LoVo (cell line): ENCODE results near the gene DPF1.

Source experiments
- DNase-seq: peaks from one replicate; pipeline ENCODE4 v3.0.0-alpha.2; 2016; ENCODE audit warnings: low spot score

DPF1 gene

GRCh38 chr19:38221421-38221820 lies 2.6 kb downstream of the DPF1 start:
- no peak for DNase-seq

DNA sequence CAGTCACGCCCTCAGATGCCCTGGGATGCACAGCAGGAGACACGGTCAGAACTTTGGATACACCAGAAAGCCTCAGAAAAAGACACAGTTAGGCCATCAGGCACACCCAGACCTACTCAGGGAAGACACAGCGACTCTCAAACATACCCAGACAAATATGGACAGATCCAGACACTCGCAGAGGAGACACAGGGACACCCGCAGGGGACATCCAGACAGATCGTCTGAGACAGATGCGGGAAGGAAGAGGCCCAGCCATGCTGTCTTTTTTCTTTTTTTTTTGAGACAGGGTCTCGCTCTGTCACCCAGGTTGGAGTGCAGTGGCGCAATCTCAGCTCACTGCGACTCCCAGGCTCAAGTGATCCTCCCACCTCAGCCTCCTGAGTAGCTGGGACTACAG lies 4.8 kb downstream of the DPF1 start:
- DNase-seq = no peak

GRCh38 chr19:38218204-38218603 lies 5.8 kb downstream of the DPF1 start:
- no peak for DNase-seq

GRCh38 chr19:38216785-38217641 lies 7.0 kb downstream of the DPF1 start:
- DNase-seq = no peak

GRCh38 chr19:38213911-38214625 lies 10.0 kb downstream of the DPF1 start:
- no peak for DNase-seq

DNA sequence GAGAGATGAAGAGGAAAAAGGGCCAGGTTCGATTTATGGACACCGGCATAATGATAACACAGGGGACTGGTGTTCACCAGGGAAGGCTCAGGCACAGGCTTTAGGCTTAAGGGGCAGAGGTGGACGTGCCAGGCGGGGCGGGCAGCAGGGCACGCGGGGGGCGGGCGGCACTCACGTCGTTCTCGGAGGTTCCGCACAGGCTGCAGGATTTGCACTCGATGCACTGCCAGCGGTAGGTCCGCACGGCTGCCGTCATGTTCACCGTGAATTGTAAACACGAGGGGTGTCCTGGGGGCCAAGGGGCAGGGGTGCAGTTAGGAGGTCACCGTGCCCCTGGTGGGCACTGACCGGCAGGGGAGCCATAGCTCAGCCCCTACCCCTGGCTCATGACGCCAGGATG lies 10.6 kb downstream of the DPF1 start:
- no peak for DNase-seq

DNA sequence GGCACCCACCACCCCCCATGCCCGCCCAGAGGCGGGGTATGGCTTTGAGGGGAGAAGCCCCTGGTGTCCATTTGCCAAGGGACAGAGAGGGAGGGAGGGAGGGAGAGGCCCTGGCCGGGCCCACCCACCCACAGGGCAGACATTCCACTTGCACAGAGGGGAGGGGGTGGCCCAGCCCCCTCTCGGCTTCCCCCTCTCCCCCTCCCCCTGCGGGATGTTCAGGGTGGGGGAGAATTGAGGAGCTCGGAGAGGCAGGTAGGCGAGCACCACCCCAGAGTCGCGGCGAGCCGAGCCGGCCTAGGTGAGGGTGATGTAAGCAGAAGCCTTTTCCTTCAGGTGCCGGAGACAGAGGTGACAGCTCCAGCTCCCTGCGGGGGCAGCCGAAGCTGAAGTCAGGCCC lies 12.3 kb downstream of the DPF1 start:
- no peak for DNase-seq

GRCh38 chr19:38211151-38211591 lies 12.9 kb downstream of the DPF1 start:
- DNase-seq = no peak

DNA sequence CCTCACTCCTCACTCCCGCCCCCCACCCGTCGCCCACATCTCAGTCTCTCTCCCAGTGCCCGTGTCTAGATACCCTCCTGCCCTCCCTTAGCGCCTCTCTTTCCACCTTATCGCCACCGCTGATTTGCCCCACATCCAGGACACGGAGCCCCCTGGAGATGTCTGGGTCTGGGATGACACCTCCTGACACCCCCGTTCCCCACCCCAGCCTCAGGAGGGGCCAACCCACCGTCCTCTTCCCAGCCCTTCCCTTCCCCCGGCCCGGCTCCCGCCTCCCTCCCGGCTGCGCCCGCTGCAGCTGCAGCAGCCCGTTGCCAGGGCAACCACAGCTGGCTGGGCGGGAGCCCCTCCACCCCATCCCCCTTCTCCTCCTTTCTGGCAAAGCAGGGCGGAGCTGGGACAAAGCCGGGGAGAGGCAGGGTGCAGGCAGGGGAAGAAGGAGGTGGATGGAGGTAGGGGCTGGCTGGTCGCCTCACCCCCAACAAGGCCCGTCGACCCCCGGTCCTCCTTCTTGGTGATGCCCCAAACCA lies 13.5 kb downstream of the DPF1 start:
- no peak for DNase-seq

DNA sequence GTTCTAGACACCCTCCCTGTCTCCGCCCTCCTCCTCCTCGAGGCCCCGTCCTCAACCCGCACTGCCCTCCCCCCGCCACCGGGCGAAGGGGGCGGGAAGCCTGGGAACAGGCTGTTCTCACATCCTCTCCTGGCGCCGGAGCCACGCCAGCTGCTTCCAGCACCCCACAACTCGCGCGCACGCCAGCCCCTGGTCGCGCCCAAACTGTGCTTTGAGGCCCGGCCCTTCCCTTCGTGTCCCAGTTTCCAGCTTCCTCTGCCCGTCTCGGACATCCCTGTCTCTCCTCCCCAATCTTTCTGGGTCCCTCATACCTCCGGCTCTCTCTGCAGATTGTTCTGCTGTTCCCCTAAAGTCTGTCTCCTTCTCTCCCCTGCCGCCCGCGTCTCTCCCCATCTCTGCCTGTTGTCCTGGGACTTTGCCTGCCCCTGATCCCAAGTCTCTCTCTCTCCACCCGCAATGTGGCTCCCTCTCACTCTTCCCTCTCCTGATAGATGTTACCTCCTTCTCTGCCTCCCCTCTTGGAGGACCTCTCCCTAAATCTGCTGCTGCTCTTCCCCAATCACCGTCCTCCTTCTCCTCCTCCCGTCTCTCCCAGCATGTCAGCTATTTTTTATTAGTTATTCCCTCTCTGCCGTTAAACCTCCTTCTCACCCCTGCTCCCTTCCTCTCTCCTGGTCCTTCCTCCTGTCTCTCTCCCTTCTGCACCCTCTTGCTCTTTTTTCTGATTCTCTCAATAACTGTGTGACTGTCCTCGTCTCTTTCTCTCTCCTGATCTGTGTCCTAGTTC lies 14.2 kb downstream of the DPF1 start:
- no peak for DNase-seq

DNA sequence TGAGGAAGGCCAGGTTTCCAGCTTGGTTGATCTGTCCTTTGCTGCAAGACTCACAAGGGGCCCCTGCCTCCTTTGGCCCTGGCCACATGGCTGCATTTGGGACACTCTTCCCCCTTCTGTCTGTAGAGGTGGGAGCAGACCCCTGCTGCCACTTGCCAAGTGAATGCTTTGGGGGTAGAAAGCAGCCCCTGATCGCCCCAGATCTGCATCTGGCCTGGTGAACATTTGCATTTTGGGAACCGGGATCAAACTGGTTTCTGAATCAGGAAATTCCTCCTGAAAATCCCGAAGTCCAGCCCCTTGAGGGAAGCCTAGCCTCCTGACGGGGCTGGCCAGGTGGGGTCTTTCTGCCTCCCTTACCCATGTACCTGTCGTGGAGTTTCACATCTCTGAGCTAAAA lies 14.9 kb downstream of the DPF1 start:
- DNase-seq = no peak

GRCh38 chr19:38208571-38208970 lies 15.5 kb downstream of the DPF1 start:
- DNase-seq = no peak

GRCh38 chr19:38207543-38207942 lies 16.5 kb downstream of the DPF1 start:
- DNase-seq = no peak

- no peak for DNase-seq
Measured at GRCh38 chr19:38206928-38207327, 17.1 kb downstream of the DPF1 start.

- no peak for DNase-seq
Measured at GRCh38 chr19:38206006-38206745, 17.8 kb downstream of the DPF1 start.

GRCh38 chr19:38204728-38205127 lies 19.3 kb downstream of the DPF1 start:
- no peak for DNase-seq

DNA sequence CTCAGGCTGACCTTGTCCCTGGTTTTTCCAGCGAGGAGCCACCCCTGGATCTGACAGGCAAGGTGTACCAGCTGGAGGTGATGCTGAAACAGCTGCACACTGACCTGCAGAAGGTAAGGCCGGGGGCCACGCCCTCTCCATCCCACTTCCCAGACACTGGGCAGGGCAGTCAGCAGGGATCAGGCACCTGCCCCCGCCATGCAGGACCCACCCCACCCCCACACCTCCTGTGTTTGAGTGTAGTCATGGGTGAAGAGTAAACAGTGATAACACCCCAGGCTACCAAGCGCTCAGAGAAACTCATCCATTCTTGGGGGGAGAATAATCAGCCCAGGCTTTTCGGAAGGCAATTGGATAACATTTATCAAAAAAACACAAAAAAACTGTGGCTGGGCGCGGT lies 19.9 kb downstream of the DPF1 start:
- DNase-seq = no peak

DNA sequence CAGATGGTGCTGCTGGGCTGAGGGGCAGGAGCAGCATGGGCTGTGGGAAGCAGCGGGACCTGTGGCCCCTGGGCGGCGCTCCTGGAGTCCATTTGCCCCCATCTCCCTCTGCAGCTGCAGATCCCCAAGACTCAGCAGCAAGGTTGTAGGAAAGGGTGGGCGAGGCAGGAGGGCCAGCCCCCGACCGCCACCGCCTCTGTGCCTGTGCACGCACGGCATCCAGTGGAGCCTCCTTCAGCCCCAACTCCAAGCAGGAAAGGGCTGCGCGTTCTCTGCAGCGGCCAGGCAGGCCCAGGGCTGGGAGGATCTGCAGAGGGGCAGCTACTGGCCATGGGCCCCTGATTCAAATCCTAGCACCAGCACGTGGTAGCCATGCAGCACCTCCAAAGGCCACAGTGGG lies 20.8 kb downstream of the DPF1 start:
- DNase-seq = no peak

GRCh38 chr19:38202504-38202903 lies 21.5 kb downstream of the DPF1 start:
- no peak for DNase-seq

DNA sequence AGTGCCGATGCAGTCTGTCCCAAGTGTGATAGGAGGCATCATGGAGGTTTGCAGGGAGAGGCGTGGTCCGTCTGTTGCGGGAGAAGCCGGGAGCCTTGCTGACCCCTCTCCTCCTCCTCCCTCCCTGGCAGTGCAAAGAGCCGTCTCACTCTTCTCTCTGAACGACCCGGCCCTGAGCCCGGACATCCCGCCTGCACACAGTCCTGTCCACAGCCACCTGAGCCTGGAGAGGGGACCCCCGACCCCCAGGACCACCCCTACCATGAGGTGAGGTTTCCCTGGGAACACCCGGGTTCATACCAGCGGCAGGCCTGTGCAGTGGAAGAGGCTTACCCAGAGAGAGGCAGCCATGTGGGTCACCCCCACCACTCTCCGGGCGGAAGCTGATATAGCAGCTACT lies 22.3 kb downstream of the DPF1 start:
- DNase-seq = no peak

- no peak for DNase-seq
Measured at GRCh38 chr19:38199340-38199739, 24.7 kb downstream of the DPF1 start.
